ENCODE measurements around the gene RAPGEF5.

GRCh38 chr7:22193450-22193983, 163.4 kb downstream of the RAPGEF5 start:
- TF ChIP-seq CTCF (IDR thresholded peaks at IDR 0.05) (no peak), POLR2A (IDR thresholded peaks at IDR 0.05) (no peak), EP300 (IDR thresholded peaks at IDR 0.05) (no peak)
